GM10266 (cell line): ENCODE data around the gene BTBD16.
A peak's percentile ranks its signal among the peaks of the same experiment; 100 is the strongest.

Experiments
- DNase-seq: peaks from one replicate; pipeline ENCODE4 v3.0.0; 2012; ENCODE audit errors: extremely low spot score
- TF ChIP-seq, protein P1 (sequence below): IDR thresholded peaks from 2 replicates; pipeline ENCODE4 v1.5.1; 2012; ENCODE audit warnings: mild to moderate bottlenecking, low read depth; ENCODE audit not compliant: control insufficient read depth, insufficient read depth; ENCODE audit errors: missing control alignments

BTBD16 gene

DNA sequence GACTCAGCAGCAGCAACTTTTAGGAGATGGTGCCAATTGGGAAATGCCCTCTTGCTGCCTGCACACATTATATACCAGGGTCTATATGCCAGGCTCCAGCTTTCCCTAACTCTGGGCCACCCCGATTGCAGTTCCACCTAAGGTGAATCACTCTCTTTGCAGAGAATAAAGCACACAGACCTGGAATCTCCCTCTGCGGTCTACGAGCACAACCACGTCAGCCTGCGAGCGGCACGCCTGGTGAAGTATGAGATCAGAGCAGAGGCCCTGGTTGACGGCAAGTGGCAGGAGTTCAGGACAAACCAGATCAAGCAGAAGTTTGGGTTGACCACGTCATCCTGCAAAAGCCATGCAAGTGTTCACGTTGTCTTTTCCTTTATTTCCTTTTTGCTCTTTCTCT is 65.2 kb downstream of the BTBD16 start:
- TF ChIP-seq, protein P1, sequence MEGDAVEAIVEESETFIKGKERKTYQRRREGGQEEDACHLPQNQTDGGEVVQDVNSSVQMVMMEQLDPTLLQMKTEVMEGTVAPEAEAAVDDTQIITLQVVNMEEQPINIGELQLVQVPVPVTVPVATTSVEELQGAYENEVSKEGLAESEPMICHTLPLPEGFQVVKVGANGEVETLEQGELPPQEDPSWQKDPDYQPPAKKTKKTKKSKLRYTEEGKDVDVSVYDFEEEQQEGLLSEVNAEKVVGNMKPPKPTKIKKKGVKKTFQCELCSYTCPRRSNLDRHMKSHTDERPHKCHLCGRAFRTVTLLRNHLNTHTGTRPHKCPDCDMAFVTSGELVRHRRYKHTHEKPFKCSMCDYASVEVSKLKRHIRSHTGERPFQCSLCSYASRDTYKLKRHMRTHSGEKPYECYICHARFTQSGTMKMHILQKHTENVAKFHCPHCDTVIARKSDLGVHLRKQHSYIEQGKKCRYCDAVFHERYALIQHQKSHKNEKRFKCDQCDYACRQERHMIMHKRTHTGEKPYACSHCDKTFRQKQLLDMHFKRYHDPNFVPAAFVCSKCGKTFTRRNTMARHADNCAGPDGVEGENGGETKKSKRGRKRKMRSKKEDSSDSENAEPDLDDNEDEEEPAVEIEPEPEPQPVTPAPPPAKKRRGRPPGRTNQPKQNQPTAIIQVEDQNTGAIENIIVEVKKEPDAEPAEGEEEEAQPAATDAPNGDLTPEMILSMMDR = no peak
- DNase-seq = no peak

DNA sequence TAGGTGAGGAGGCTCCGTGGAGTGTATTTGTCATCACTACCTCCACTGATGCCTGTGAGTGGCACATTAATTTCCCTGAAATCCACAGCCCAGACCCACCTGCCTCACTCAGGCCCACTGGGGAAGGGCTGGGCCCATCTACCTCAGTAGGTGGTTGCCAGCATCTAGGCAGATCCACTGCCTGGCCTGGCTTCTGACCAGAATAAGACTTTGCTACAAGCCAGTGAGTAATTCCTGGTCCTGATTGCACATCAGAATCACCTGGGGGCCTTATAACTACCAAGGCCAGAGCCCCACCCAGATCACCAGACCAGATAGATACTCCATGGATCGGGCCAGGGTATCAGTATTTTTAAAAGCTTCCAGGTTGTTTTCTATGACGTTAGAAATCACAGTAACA is 65.9 kb downstream of the BTBD16 start:
- TF ChIP-seq, protein P1 = no peak
- no peak for DNase-seq

GRCh38 chr10:122338609-122339441 is 67.7 kb downstream of the BTBD16 start:
- TF ChIP-seq, protein P1 = no peak
- DNase-seq = no peak

DNA sequence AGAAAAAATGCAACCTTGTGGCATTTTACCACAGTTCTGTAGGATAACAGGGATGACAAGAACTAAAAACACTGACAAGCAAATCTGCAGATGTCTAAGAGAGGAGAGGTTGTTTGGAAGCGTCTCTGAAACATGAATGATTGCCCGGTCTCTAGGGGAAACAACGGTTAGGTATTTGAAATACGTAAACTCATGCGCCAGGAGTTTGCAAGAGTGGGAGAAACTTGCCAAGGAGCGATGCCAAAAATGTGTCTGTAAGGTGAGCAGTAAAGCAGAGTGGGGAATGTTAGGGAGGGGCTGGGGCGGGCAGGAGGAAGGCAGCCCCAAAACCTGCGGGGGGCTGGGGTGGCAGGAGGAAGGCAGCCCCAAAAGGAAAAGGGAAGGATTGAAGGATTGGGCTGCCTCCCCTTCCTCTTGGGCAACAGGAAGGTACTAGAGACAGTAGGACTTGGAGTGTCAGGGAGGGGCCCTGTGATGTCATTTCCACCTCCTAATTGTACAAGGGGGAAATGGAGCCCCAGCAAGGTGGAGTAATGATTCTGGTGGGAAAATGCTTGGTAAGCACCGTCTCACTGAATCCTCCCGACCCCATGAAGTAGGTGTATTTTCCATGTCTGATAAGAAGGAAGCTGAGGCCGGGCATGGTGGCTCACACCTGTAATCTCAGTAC is 70.2 kb downstream of the BTBD16 start:
- no peak for DNase-seq
- TF ChIP-seq, protein P1 = no peak

- DNase-seq = peak; percentile 51
- TF ChIP-seq, protein P1 = peak; percentile 69
Measured at GRCh38 chr10:122342293-122343134, 71.4 kb downstream of the BTBD16 start.

DNA sequence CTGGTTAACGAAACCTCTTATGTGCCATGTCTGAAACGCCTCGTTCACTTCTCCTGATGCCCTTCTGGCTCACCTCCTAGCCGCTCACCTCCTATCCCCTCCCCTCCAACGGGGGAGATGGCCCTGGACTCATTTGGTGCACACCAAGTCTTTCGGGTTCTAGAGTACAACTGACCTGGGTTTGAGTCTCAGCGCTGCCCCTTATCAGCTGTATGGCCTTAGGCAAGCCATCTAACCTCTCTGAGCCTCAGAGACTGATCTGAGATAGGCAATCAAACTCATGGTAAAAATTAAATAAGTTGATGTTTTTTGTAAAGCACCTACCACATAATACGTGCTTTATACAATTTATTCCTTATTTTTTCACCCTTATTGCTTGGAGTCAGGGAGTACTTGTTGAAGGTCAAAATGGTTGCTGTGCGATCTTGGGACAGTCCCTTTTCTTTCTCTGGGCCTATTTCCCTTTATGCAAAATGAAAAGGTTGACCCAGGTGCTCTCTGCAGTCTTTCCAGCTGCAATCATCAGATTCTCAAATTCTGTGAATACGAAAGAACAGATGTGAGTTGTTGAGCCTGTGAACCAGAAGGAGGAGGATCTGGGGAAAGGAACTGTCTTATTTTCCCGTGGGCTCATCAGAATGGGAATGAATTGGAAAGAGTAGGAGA is 72.2 kb downstream of the BTBD16 start:
- TF ChIP-seq, protein P1 = no peak
- DNase-seq = no peak
